ENCODE measurements around the gene VPS13D.

DNA sequence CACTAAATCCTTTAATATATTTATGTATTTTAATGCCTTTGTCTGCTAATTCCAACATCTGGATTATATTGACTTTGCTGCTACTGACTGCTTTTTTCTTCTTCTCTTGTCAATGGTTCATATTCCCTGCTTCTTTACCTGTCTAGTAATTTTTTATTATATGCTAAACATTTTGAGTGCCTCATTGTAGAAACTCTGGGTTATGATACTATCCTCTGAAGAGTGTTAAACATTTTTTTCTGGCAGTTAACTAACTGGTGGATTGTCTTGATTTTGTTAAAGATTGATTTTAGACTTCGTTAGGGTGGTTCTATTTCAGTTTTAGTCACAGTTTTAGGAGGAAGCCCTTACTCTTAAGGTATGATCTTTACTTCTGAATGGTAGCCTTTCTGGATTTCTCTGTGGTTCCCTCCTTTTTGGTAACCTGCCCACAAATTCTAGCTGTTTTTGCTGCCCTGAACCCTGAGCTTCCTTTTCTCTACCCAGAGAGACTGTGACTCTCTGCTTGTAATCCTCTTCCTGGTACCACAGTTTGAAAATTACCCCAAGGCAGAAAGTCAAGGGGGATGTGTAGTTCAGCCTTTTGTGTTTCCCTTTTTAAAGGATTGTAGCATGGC, 306.3 kb downstream of the VPS13D start:
- TF ChIP-seq POLR2A (IDR thresholded peaks at IDR 0.05; ENCODE audit: low read depth, low read length) (no peak), MAZ (IDR thresholded peaks at IDR 0.05; ENCODE audit: borderline replicate concordance, low read depth, low read length) (no peak), CEBPB (IDR thresholded peaks at IDR 0.05; ENCODE audit: low read depth, low read length) (no peak), RAD21 (IDR thresholded peaks at IDR 0.05; ENCODE audit: low read length) (no peak), NFE2L2 (IDR thresholded peaks at IDR 0.05; ENCODE audit: low read depth, low read length) (no peak), BHLHE40 (IDR thresholded peaks at IDR 0.05; ENCODE audit: low read depth, low read length) (no peak), MAFK (IDR thresholded peaks at IDR 0.05; ENCODE audit: low read depth, low read length) (no peak), RFX5 (IDR thresholded peaks at IDR 0.05; ENCODE audit: low read depth, low read length) (no peak), SMC3 (IDR thresholded peaks at IDR 0.05; ENCODE audit: low read depth, low read length) (no peak)
- TF ChIP-seq, protein P1, sequence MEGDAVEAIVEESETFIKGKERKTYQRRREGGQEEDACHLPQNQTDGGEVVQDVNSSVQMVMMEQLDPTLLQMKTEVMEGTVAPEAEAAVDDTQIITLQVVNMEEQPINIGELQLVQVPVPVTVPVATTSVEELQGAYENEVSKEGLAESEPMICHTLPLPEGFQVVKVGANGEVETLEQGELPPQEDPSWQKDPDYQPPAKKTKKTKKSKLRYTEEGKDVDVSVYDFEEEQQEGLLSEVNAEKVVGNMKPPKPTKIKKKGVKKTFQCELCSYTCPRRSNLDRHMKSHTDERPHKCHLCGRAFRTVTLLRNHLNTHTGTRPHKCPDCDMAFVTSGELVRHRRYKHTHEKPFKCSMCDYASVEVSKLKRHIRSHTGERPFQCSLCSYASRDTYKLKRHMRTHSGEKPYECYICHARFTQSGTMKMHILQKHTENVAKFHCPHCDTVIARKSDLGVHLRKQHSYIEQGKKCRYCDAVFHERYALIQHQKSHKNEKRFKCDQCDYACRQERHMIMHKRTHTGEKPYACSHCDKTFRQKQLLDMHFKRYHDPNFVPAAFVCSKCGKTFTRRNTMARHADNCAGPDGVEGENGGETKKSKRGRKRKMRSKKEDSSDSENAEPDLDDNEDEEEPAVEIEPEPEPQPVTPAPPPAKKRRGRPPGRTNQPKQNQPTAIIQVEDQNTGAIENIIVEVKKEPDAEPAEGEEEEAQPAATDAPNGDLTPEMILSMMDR (conservative IDR thresholded peaks at IDR 0.05; ENCODE audit: low read depth, low read length), result no peak
- TF ChIP-seq, protein P2, sequence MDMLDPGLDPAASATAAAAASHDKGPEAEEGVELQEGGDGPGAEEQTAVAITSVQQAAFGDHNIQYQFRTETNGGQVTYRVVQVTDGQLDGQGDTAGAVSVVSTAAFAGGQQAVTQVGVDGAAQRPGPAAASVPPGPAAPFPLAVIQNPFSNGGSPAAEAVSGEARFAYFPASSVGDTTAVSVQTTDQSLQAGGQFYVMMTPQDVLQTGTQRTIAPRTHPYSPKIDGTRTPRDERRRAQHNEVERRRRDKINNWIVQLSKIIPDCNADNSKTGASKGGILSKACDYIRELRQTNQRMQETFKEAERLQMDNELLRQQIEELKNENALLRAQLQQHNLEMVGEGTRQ (IDR thresholded peaks at IDR 0.05; ENCODE audit: low read depth, low read length), result no peak
- TF ChIP-seq, protein P3, sequence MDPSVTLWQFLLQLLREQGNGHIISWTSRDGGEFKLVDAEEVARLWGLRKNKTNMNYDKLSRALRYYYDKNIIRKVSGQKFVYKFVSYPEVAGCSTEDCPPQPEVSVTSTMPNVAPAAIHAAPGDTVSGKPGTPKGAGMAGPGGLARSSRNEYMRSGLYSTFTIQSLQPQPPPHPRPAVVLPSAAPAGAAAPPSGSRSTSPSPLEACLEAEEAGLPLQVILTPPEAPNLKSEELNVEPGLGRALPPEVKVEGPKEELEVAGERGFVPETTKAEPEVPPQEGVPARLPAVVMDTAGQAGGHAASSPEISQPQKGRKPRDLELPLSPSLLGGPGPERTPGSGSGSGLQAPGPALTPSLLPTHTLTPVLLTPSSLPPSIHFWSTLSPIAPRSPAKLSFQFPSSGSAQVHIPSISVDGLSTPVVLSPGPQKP (IDR thresholded peaks at IDR 0.05; ENCODE audit: borderline replicate concordance, low read depth, low read length), result no peak
